Measurements from ENCODE around the gene F2RL3. TPM values are rescaled to one million over a fixed set of nuclear protein-coding genes. Genes with fewer than 3 reads are reported as not detected.

F2RL3 gene
- total and polyA plus RNA-seq, 2 of the 8 experiments (the other 6 are each of a cell fraction or from before 2014, with no cell fraction given) = not detected

DNA sequence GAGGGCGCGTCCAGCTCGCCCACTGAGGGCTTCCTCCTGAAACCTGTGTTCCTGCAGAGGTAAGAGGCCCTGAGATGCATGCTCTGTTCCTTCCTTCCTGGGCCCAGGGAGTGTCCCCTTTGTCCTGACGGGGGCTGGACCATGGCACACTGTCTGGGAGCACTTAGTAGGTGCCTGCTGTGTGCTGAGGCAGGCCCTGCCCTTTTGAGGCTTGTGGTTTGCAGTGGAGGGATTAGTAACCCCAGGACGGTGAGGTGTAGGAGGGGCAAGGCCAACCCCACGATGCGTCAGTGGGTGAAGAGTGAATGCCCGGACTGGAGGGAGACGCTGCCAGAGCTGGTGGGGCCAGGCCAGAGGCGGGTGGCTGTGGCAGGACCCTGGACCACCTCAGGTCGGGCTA is 11.2 kb upstream of the F2RL3 start:
- Histone ChIP-seq H4K20me1 (replicated peaks in 1 of 2; ENCODE audit: control insufficient read depth in 1 of 2, insufficient read depth in 2 of 2, low read length in 2 of 2) (peaks cover 0 to 11% of the 10 kb centered on the region in 2 experiments), H2BK15ac (ENCODE audit: low read length) (no peak overlapping the region), H2AK5ac (ENCODE audit: low read depth, low read length) (no peak overlapping the region), H3K27ac (ENCODE audit: low read depth, low read length) (no peak overlapping the region), H2BK120ac (replicated peaks; ENCODE audit: low read depth, low read length) (no peak overlapping the region), H3K36me3 (ENCODE audit: control insufficient read depth in 2 of 4, insufficient read depth in 4 of 4, low read length in 3 of 4) (peaks cover 11 to 46% (median 37%) of the 10 kb centered on the region in 4 experiments), H3K4me3 (ENCODE audit: extremely low read depth in 1 of 4, insufficient read depth in 2 of 4, low read depth in 3 of 4, low read length in 4 of 4) (no peak overlapping the region), H3K79me2 (ENCODE audit: control insufficient read depth in 1 of 2, insufficient read depth in 2 of 2, low read length in 2 of 2) (peaks cover 0 to 16% of the 10 kb centered on the region in 2 experiments; a peak in 2 of 4 replicates), H2BK5ac (ENCODE audit: low read depth, low read length) (no peak overlapping the region), H4K8ac (ENCODE audit: extremely low read depth, insufficient read depth, low read length) (no peak overlapping the region), H3K56ac (replicated peaks; ENCODE audit: insufficient read length, low read depth, low read length) (no peak overlapping the region), H2AFZ (ENCODE audit: low read length) (no peak overlapping the region), H3K79me1 (ENCODE audit: low read depth, low read length) (peaks cover 11% of the 10 kb centered on the region; the same call in 1 of the 2 replicates), H3K14ac (ENCODE audit: insufficient read length) (no peak overlapping the region), H3K27me3 (replicated peaks in 1 of 4; ENCODE audit: control insufficient read depth in 3 of 4, extremely low read depth in 1 of 4, insufficient read depth in 3 of 4, low read length in 3 of 4) (no peaks in the 10 kb centered on the region), H4K5ac (ENCODE audit: insufficient read length, low read depth, low read length) (no peak overlapping the region), H2BK12ac (ENCODE audit: low read depth, low read length) (no peak overlapping the region), H4K91ac (replicated peaks; ENCODE audit: insufficient read length, low read length) (no peak overlapping the region), H3K9ac (replicated peaks in 1 of 4; ENCODE audit: extremely low read depth in 1 of 4, low read depth in 3 of 4, low read length in 3 of 4) (no peak overlapping the region), H3K18ac (ENCODE audit: extremely low read depth, low read length) (no peak overlapping the region), H2BK20ac (ENCODE audit: low read length) (no peak overlapping the region), H3K9me3 (ENCODE audit: insufficient read depth in 2 of 2, low read depth in 1 of 2, low read length in 1 of 2) (peaks cover 4 to 10% of the 10 kb centered on the region in 2 experiments), H3K4ac (replicated peaks; ENCODE audit: insufficient read length, low read depth, low read length) (no peak overlapping the region), H3K4me2 (ENCODE audit: insufficient read depth in 1 of 2, low read depth in 2 of 2, low read length in 2 of 2) (no peak overlapping the region), H3K23ac (ENCODE audit: insufficient read length) (no peak overlapping the region), H3K23me2 (ENCODE audit: low read depth, low read length) (peaks cover 6% of the 10 kb centered on the region; the same call in 1 of the 2 replicates), H3K4me1 (replicated peaks in 1 of 4; ENCODE audit: control insufficient read depth in 3 of 4, insufficient read depth in 4 of 4, low read length in 3 of 4) (no peaks in the 10 kb centered on the region; a peak in 2 of 7 replicates)
- ChIA-PET POLR2A (ENCODE audit: partially characterized antibody) (no interaction called here), CTCF (ENCODE audit: partially characterized antibody) (interaction anchor here (0.5 to 1.9 kb wide), 3 partner anchors 41 to 145 kb away, joined by 3 to 6 read pairs (median 5); no protein-coding TSS in a partner anchor)
- WGBS, 2 experiments (ENCODE audit: extremely low coverage in 1 of 2, insufficient coverage in 1 of 2, insufficient read length in 1 of 2, insufficient replicate concordance in 2 of 2, low coverage in 1 of 2, low lambda C conversion rate in 2 of 2, missing lambda C conversion rate in 1 of 2) = 90% methylated on average over 11 of the region's 11 CpGs; no CpG with 5 or more reads in 1 of the 2 experiments
- FAIRE-seq (no peak), DNase-seq (ENCODE audit: low read depth in 1 of 2, low spot score in 2 of 2) (no peak)
- no peak for TF ChIP-seq SAP30 (IDR thresholded peaks at IDR 0.05; ENCODE audit: insufficient read depth, insufficient replicate concordance, low read length)
- TF ChIP-seq SP2 (IDR thresholded peaks at IDR 0.05; ENCODE audit: low read length) = no peak
- no peak for TF ChIP-seq GTF2F1 (IDR thresholded peaks at IDR 0.05; ENCODE audit: borderline replicate concordance, low read depth, low read length)
- TF ChIP-seq BACH1 (IDR thresholded peaks at IDR 0.05; ENCODE audit: low read length) = no peak
- TF ChIP-seq SP4 (IDR thresholded peaks at IDR 0.05; ENCODE audit: low read length) = no peak
- TF ChIP-seq RNF2 (IDR thresholded peaks at IDR 0.05; ENCODE audit: borderline replicate concordance, low read depth, low read length, missing control alignments, poor library complexity, severe bottlenecking) = no peak
- no peak for TF ChIP-seq CBX8 (IDR thresholded peaks at IDR 0.05; ENCODE audit: borderline replicate concordance, low read depth, low read length)
- no peak for TF ChIP-seq GABPA (IDR thresholded peaks at IDR 0.05; ENCODE audit: borderline replicate concordance, insufficient read depth, low read length)
- TF ChIP-seq BCL11A (IDR thresholded peaks at IDR 0.05; ENCODE audit: low read depth in 2 of 2, low read length in 2 of 2) = no peak
- TF ChIP-seq TAF7 (optimal IDR thresholded peaks at IDR 0.05; ENCODE audit: borderline replicate concordance, low read depth, low read length) = no peak
- no peak for TF ChIP-seq HDAC6 (IDR thresholded peaks at IDR 0.05; ENCODE audit: low read depth, low read length)
- no peak for TF ChIP-seq POLR2A (IDR thresholded peaks at IDR 0.05; ENCODE audit: control extremely low read depth in 1 of 2, low read depth in 2 of 2, low read length in 2 of 2)
- TF ChIP-seq CTBP2 (IDR thresholded peaks at IDR 0.05; ENCODE audit: borderline replicate concordance, insufficient read depth, insufficient read length, low read length) = no peak
- no peak for TF ChIP-seq SUZ12 (IDR thresholded peaks at IDR 0.05; ENCODE audit: low read length)

All from H1 (cell line).